GM12864 (cell line): Measurements from ENCODE around the gene IRAK1BP1.

Experiments
- DNase-seq: peaks from one replicate; pipeline ENCODE4 v3.0.0-alpha.2; 2011; ENCODE audit warnings: low read depth
- H3K4me3 ChIP-seq: 2 replicates; pipeline ENCODE4 v1.5.1; 2011; ENCODE audit warnings: mild to moderate bottlenecking, low read depth, low read length, control low read depth
- CTCF ChIP-seq: IDR thresholded peaks from 2 replicates; pipeline ENCODE4 v1.5.1; 2011; ENCODE audit warnings: low read depth, mild to moderate bottlenecking, moderate library complexity, low read length, control low read depth, inconsistent platforms; ENCODE audit errors: missing control alignments

The IRAK1BP1 gene

GRCh38 chr6:78942446-78942845 lies 75.1 kb downstream of the IRAK1BP1 start:
- no peak overlapping the region for H3K4me3 ChIP-seq
- no peak for TF ChIP-seq CTCF
- no peak for DNase-seq

- no peak for TF ChIP-seq CTCF
- no peak overlapping the region for H3K4me3 ChIP-seq
- DNase-seq: no peak
Observed at GRCh38 chr6:78947529-78947928, 80.2 kb downstream of the IRAK1BP1 start.

- TF ChIP-seq CTCF: no peak
- H3K4me3 ChIP-seq: no peak overlapping the region
- DNase-seq: no peak
Observed at GRCh38 chr6:78947962-78948361, 80.6 kb downstream of the IRAK1BP1 start.

GRCh38 chr6:78948785-78949184 lies 81.4 kb downstream of the IRAK1BP1 start:
- H3K4me3 ChIP-seq: no peak overlapping the region
- no peak for DNase-seq
- no peak for TF ChIP-seq CTCF

- no peak for TF ChIP-seq CTCF
- H3K4me3 ChIP-seq: no peak overlapping the region
- DNase-seq: no peak
Observed at GRCh38 chr6:78952362-78952761, 85.0 kb downstream of the IRAK1BP1 start.
